GM19467 (cell line): Measurements from ENCODE around the gene LDB3.

Source experiments
- ATAC-seq: cut with Tn5 transposase; IDR thresholded peaks from one replicate; pipeline ENCODE4 v1.9.1; 2021; ENCODE audit warnings: mild to moderate bottlenecking, moderate library complexity; ENCODE audit not compliant: unreplicated experiment

Gene LDB3

DNA sequence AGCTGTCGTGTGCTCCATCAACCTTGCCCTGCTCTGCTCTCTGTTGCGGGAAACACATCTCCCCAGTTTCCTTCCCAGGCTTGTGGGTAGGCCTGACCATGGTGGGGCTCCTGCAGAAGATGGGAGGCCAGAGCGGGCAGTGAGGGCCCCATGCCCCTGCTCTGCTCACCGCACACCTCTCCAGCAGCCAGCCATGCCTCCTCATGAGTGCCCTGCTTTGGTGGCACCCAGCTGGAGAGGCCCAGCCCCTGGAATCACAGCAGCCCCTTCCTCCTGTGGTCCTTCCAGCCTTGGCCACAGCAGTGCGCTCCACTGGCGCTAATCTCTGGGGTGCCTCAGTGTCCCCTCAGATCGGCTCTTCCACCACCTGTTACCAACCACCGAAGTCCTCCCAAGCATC, 18.2 kb upstream of the LDB3 start:
- ATAC-seq = no peak

DNA sequence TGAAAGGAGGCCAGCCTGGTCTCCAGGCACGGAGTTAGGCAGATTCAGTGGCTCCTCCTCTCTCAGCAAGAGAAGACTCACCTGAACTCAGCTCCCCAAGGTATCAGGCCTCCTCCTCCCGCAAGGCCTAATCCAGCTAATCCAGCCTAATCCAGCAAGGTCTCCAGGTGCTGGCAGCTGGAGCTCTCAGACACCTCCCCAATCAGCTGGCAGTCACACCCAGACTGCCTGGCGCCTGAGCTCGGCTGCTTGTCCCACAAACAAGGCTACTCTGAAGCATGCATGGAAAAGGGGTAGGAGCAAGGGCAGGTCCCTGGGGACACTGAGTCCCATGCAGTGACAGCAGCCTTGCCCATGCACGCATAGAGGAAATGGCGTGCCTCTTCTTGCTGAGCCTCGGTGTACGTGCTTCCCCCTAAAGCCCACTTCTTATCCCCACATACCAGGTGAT, 17.3 kb upstream of the LDB3 start:
- ATAC-seq = no peak

DNA sequence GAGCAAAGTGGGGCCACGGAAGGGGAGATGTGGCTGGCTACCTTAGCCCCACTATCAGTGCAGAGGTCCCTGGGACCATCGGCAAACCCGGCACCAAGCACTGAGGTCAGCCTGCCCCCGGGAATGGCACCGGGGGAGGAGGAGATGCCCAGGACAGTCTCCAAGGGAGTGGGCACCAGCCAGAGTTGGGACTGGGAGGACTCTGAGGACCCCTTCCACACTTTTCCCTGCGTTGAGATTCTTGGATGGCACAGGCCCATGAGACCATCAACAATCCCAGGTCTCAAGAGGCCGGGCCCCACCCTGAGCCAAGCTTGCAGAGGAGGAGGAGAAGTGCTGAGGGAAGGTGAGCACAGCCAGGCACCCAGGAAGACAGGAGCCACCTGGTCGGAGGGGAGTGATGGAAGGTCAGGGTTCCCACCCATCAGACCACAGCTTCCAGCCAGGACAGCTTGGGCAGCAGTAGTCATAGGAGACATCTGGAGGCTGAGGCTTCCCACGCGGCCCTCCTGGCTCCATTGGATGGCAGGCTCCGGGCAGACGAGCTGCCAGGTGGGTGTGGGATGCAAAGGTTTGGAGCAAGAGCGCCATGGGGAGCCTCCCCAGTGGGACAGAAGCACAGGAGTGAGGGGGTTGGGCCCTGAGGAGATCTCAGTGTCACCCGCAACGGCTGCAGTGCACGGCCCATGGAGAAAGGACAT, 16.5 kb upstream of the LDB3 start:
- ATAC-seq = no peak

DNA sequence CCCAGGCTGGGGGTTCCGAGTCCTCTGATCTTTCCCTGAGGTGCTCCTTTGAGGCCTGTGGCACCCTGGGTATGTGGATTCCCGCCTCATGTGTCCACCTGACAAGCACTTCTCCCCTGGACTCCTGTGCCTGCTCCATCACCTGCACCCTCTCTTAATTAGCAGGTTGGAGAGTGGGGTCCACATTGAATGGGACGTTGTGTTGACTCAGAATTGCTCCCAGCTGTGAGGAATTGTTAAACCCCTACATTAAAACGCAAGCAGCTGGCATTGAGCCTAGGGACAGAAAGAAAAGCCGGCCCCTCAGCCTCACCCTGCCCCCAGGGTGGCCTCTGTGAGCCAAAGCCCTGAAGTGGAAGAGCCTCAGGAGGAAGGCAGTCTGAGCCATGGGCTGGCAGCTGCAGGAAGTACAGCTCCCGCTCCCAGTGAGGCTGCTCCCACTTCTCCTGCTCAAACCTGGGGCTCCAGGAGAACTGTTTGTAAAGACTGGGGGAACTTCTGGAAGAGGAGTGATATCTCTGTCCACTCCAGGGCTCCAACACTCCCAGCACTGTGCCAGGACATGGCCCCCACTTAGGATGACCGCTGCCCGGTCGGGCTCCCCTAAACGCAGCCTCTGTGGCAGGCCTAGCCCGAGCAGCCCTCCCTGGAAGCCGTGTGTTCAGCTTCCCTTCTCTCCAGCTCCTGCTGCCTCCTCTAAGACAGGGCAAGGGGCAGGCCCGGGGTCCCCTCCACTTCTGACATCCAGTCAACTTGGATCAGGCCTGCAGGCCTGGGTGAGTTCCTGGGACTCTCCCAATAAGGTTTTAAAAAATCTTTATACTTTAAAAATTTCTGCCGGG, 15.7 kb upstream of the LDB3 start:
- ATAC-seq = no peak

DNA sequence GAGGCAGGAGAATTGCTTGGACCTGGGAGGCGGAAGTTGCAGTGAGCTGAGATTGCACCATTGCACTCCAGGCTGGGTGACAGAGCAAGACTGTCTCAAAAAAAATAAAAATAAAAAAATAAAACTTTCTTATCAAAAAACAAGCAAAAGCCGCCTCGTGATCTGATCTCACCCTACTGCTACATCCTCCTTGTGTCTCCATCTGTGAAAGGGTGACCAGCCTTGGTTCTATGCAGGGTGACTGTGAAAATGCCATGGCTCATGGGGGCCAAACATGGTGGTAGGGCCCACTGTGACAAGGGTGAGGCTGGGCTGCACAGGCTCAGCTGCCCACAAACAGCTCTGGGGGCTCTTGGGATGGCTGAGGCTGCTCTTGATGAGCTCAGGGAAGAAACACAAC, 14.9 kb upstream of the LDB3 start:
- ATAC-seq = no peak

DNA sequence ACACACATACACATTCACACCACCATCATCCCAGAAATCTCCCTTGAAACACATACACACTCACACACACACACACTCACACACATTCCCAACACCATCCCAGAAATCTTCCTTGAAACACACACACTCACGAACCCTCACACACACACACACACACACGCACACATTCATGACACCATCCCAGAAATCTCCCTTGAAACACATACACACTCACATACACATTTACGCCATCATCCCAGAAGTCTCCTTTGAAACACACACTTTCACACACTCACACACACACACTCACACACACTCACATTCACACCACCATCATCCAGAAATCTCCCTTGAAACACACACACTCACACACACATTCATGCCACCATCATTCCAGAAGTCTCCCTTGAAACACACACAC, 14.3 kb upstream of the LDB3 start:
- ATAC-seq = no peak

DNA sequence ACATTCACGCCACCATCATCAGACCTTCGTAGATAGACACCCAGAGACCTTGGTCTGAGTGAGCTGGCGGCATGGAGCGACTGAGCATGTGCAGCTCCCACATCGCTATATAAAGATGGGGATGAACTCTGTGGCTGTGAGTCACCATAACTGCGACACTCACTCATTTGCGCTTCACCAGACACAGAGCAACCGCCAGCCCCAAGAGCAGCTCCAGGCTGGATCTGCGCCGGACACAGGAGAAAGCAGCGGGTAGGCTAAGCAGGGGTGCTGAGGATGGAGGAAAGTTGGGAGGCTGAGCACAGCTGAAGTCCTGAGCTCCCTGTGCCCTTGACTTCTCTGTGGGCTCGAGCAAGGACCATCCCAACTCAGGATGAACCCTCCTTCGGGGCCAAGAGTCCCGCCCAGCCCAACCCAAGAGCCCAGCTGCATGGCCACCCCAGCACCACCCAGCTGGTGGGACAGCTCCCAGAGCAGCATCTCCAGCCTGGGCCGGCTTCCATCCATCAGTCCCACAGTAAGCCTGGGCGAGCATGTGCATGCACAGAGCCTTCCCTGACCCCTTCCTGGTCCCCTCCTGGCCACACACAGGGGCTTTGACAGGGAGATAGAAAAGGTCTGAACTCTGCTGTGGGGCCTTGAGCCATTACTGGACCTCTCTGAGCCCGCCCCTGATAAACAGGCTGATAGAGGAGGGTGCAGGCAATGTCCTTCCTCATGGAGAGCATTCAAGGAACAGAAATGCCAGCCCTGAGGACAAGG, 13.7 kb upstream of the LDB3 start, which contains the start of gene OPN4:
TSS of gene OPN4 (plus strand) at position 137 of the 762 bp plus-strand sequence. CDS start at position 374, 237 bp downstream.
- ATAC-seq = no peak

DNA sequence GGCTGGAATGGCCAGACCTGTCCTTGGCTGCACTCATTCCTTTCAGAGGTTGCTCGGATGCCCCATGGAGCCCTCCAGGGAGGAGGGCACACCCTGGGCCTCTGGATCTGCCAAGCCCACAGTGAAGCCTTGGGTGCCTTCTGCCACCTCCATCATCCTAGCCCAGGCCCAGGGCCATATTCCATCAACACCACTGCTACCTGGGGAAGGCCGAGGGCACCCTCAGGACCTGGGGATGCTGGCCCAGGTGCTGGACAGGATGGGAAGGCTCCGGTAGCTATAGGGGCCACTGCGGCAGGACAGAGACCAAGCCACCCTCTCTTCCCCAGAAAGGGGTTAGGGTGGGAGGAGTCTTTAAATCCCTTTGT, 13.2 kb upstream of the LDB3 start:
- ATAC-seq = no peak

DNA sequence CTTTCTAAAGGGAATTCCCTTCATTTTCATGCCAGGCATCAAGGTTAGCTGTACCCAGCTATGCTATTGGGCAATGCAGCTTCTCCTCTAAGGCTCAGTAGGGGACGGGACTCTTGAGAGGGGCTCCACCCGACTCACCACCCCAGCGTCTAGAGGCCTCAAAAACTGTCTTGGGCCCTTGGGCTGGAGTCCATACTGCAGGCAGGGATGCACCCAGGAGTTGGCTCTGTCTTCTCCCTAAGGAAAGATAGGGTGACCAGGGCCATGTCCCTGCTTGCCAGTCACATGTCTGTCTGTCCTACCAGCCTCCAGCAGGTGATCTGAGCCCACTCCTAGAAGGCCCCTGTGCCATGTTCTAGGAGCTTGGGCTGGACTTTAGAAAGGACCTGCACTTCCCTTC, 12.7 kb upstream of the LDB3 start:
- ATAC-seq = no peak

DNA sequence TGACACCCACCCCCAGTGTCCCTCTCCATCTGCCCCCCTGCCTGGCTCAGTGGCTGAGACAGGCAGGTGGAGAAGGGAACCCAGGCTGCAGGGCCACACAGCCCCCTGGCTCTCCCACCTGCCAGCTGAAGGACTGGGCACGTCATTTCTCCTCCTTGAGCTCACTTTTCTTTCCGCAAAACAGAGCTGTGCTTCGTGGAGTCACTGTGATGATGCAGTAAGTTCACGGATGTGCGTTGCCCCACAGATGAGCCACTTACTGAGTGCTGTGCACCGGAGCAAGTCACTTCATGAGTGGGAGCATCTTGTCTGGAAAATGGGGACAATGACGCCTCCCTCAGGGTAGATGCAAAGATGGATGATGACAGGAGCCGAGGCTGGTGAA, 11.3 kb upstream of the LDB3 start:
- no peak for ATAC-seq

DNA sequence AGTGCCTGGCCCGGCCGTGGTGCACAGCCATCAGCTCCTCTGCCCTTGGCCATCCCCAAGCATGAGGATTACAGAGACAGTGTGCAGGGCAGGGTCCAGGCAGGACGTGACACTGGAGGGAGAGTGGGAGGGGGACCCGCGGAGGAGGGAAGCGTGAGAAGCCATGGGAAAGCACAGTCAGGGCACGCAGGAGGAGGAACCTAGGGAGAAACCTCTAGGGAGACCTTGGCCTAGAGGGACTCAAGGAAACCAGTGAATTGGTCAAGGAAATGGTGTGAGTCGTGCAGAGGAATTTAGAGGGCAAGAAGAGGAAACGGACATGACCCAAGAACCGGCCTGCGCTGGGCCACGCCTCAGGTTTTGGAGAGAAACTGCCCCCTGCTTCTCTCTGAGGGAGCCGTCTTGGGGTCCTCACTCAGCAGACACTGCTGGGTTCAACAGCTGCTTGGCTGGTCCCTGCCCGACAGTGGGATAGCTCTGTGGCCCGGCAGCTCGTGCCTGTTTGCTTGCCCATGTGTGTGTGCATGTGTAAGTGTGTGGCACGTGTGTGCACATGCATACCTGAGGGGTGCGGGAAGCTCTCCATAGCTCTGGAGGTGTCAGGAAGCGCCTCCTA, 10.8 kb upstream of the LDB3 start:
- no peak for ATAC-seq

DNA sequence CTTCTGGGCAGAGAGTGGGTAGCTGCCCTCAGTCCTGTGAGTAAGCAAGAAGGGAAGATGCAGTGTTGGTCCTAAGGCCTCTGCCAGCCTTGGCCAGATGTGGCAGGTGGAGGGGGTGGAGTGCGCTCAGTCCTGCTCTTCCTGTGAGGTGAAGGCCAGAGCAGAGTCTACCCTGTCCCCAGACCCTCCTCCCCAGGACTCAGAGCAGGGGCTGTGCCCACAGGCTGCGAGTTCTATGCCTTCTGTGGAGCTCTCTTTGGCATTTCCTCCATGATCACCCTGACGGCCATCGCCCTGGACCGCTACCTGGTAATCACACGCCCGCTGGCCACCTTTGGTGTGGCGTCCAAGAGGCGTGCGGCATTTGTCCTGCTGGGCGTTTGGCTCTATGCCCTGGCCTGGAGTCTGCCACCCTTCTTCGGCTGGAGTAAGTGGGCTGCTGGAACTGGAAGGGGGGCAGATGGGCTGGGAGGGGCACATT, 10.0 kb upstream of the LDB3 start:
- no peak for ATAC-seq

DNA sequence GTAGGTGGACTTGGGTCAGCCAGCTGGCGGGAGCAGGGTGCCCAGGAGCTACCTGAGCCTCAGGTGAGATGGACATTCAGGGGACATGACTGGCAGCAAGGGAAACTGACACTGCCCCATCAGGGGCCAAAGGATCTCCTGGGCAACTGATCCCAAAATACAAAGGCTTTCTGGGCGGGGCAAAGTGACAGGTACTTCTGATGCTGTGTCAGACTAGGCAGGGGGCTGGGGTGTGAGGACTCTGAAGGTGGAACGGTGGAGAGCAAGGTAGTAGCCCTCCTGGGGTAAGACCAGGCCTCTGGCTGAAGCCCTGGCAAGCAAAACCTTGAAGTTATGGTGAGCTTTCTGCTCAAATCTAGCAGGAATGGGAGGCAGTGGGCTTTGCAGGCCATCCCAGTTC, 9.6 kb upstream of the LDB3 start:
- ATAC-seq = no peak

DNA sequence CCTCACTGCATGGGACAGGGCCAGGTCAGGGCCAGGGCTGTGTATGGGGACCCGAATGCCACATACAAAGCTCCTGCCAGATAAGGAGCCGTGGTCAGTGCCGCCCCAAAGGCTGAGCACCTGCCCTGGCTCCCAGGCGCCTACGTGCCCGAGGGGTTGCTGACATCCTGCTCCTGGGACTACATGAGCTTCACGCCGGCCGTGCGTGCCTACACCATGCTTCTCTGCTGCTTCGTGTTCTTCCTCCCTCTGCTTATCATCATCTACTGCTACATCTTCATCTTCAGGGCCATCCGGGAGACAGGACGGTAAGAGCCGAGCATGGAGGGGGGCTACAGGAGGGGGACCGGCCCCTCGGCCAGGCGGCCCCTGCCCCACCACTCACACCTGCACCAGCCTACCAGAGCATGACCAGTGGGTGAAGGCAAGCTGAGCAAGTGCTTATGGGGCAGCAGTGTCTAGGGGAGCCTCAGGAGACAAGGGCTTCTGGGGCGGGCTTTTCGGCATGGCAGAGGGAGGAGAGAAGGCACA, 9.1 kb upstream of the LDB3 start:
- ATAC-seq = no peak

DNA sequence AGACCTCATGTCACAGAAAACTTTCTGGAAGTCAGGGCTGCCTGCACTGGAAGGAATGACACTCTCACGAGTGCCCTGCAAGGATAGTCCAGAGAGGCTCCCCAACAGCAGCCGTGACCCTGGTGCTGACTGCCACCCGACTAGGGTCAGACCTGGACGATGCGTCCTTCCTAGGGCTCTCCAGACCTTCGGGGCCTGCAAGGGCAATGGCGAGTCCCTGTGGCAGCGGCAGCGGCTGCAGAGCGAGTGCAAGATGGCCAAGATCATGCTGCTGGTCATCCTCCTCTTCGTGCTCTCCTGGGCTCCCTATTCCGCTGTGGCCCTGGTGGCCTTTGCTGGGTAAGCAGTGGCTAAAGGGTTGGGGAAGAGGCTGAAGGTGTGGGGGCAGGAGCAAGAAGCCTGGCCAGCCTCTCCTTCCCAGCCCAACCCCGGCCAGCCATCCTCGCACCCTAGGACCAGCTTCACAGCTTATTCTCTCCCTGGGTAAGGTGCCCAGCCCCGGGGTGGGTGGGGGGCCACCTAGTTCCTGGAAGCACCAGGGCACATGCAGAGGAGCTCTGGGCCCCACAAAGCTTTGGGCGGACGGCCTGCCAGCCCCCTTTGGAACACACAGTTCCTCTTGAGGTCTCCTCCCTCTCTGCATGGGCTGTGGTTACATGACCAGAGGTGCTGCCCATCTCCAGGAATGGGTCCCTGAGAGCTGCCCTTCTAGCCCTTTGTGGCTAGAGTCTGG, 8.4 kb upstream of the LDB3 start:
- no peak for ATAC-seq

DNA sequence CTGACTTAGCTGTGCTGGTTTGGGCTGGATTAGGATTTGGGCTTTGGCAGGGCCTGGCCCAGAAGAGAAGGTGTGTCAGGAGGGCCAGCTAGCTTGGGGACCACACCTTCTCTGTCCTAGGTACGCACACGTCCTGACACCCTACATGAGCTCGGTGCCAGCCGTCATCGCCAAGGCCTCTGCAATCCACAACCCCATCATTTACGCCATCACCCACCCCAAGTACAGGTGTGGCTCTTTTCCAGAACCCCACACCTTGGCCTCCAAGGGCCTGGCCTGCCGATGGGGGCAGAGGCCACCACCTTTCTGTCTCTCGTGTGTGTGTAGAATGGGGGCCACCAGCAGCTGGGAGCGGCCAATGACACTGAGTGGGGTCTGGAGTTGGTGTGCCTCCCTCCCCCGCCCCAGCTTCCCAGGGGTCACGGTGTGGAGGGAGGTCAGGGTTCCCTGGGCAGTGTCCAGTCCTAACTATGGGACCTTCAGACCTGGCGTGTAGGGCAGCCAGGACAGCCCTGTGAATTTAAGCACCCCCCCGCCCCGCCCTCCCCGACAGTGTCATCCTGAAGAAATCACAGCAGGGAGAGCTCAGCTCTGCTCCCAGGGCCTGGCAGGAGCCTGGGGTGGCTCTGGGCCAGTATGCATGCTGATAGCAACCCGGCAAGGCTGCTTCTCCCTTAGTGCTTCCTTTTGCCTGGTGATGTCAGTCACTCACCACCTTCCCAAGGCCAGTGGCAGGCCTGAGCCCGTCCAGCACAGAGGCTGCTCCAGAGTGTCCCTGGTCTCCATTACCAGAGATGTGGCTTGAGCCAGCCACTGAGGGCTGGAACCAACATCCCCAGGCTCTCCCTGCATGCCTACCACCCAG, 6.9 kb upstream of the LDB3 start:
- ATAC-seq = no peak

DNA sequence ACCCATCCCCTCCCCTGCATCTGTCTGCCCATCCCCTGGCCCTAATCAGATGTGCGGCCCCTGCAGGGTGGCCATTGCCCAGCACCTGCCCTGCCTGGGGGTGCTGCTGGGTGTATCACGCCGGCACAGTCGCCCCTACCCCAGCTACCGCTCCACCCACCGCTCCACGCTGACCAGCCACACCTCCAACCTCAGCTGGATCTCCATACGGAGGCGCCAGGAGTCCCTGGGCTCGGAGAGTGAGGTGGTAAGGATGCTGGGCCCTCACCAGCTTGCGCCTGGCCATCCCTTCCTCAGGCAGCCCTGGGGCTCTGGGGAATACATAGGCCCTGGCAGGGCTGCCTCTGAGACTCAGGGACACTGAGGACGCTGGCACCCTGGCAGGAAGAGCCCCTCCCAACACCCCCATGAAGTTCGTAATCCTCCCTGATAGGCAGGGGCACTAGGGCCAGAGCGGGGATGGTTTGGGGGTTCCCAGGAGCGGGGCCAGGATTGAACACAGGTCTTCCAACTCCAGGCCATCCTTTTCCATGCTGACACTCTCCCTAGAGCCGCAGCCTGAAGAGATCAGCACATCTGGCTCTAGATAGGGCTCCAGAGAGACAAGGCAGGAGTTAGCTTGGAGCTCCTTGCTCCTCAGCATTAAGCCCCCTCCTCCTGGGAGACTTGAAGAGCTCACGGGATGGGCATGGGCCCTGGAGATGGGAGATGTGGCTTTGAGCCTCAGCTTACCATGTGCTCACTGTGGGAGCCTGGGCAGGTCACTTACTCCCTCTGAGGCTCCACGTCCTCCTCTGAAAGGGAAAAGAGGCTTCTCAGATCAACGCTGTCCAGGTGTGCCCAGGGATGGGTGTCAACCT, 5.9 kb upstream of the LDB3 start:
- no peak for ATAC-seq

DNA sequence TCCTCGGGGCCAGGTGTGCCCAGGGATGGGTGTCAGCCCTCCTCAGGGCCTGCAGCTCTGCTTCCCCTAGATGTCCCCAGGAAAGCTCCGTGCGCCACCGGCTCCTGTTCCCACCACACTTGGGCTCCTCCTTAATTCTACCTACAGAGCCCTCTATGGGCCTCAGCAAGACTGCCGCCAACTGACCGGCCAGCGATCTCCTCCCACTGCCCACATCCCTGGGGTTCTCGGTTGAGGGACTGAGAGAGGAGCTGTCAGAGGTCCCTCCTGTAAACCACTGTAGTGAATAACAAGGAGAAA, 5.3 kb upstream of the LDB3 start:
- ATAC-seq = no peak
